Muscle of arm (tissue), 12 donors: Measurements from ENCODE around the gene MAP3K19. TPM values are rescaled to one million over a fixed set of nuclear protein-coding genes. Genes with fewer than 3 reads are reported as not detected.

Source experiments
- DNase-seq: peaks from one replicate; pipeline ENCODE4 v3.0.0-alpha.2; 2013
- polyA plus RNA-seq, 12 donors: library from polyadenylated mRNA; unstranded; fragments of 120-200 nt; gene quantifications; one replicate each; pipeline ENCODE4 v1.2.1, GENCODE V29; 2013; ENCODE audit not compliant: insufficient read length in 12 of 12

MAP3K19 gene
- polyA plus RNA-seq, 12 donors = 0.07 to 0.14 TPM; not detected in 10

GRCh38 chr2:134934150-134934549, 113.1 kb downstream of the MAP3K19 start:
- no peak for DNase-seq

- no peak for DNase-seq
Measured at GRCh38 chr2:134933732-134934131, 113.5 kb downstream of the MAP3K19 start.

- no peak for DNase-seq
Measured at GRCh38 chr2:134932864-134933526, 114.3 kb downstream of the MAP3K19 start.

GRCh38 chr2:134927195-134927594, 120.1 kb downstream of the MAP3K19 start:
- no peak for DNase-seq

GRCh38 chr2:134926231-134926931, 120.9 kb downstream of the MAP3K19 start:
- no peak for DNase-seq

GRCh38 chr2:134924912-134925311, 122.3 kb downstream of the MAP3K19 start:
- no peak for DNase-seq

- no peak for DNase-seq
Measured at GRCh38 chr2:134919341-134920210, 127.7 kb downstream of the MAP3K19 start.

- DNase-seq = peak; percentile 99
Measured at GRCh38 chr2:134918526-134919340, 128.5 kb downstream of the MAP3K19 start, which contains the start of gene CCNT2. Gene CCNT2 (plus strand): TSS chr2:134918822. CDS start chr2:134918855, 33 bp downstream.

GRCh38 chr2:134917888-134918525, 129.2 kb downstream of the MAP3K19 start:
- no peak for DNase-seq

GRCh38 chr2:134917360-134917865, 129.8 kb downstream of the MAP3K19 start:
- peak; percentile 4 for DNase-seq

Other genes starting within 250 kb of the MAP3K19 start
- gene ACMSD, start 208.8 kb downstream of the MAP3K19 start, polyA plus RNA-seq = 1 to 10 TPM in 3 of 12 donors, under 1 TPM in 7, not detected in 2; 0.20 to 1.5 (median 0.79) TPM
- 10 to 100 TPM in 11 of 12 donors, not detected in 1; 33.8 to 63.9 (median 49.8) TPM for gene CCNT2, start 128.6 kb downstream of the MAP3K19 start, polyA plus RNA-seq
- 10 to 100 TPM in 11 of 12 donors, not detected in 1; 26.2 to 44.1 (median 38.2) TPM for gene RAB3GAP1, start 4.8 kb upstream of the MAP3K19 start, polyA plus RNA-seq